Keratinocyte (primary cell): Measurements from ENCODE around the gene BLOC1S2. TPM values are rescaled to one million over a fixed set of nuclear protein-coding genes. Genes with fewer than 3 reads are reported as not detected.

Experiments used
- DNase-seq: peaks from one replicate; pipeline ENCODE4 v3.0.0-alpha.2; 2011; ENCODE audit warnings: low read depth, missing footprints, low spot score
- FAIRE-seq: peaks from 2 replicates; lab custom pipeline; 2011; peaks lifted over from hg19 to GRCh38; lab: Jason Lieb, UNC
- H2AFZ ChIP-seq: 2 replicates; pipeline ENCODE4 v1.6.0; 2012; ENCODE audit warnings: low read length, control low read depth, inconsistent platforms; ENCODE audit not compliant: control insufficient read depth
- H3K27ac ChIP-seq: 2 replicates; pipeline ENCODE4 v1.5.1; 2011; ENCODE audit warnings: low read length; ENCODE audit not compliant: control insufficient read depth, insufficient read depth
- H3K27me3 ChIP-seq: 3 replicates; pipeline ENCODE4 v1.6.0; 2011; ENCODE audit warnings: low read length; ENCODE audit not compliant: control insufficient read depth, insufficient read depth; ENCODE audit errors: extremely low read depth
- H3K36me3 ChIP-seq, 2 experiments: 2 replicates in 1 of 2; 3 replicates in 1 of 2; pipeline ENCODE4 v1.5.1; 2011; ENCODE audit warnings: low read length in 2 of 2, mild to moderate bottlenecking in 1 of 2; ENCODE audit not compliant: control insufficient read depth in 2 of 2, insufficient read depth in 2 of 2; ENCODE audit errors: extremely low read depth in 1 of 2
- H3K4me1 ChIP-seq: 3 replicates; pipeline ENCODE4 v1.5.1; 2011; ENCODE audit warnings: low read length; ENCODE audit not compliant: control insufficient read depth, insufficient read depth; ENCODE audit errors: extremely low read depth
- H3K4me2 ChIP-seq: 3 replicates; pipeline ENCODE4 v1.6.0; 2011; ENCODE audit warnings: low read depth, low read length; ENCODE audit not compliant: control insufficient read depth, insufficient read depth; ENCODE audit errors: extremely low read depth
- H3K4me3 ChIP-seq, 3 experiments: fragments of 200-600 bp in 1 of 3; sonication (generic) in 1 of 3; 2 replicates in 2 of 3; 3 replicates in 1 of 3; pipeline ENCODE4 v1.5.1; 2011 to 2016; ENCODE audit warnings: low read length in 3 of 3, mild to moderate bottlenecking in 3 of 3, control low read depth in 2 of 3, inconsistent platforms in 1 of 3, low read depth in 1 of 3, mixed read lengths in 1 of 3, mixed run types in 1 of 3, moderate library complexity in 1 of 3; ENCODE audit not compliant: control insufficient read depth in 2 of 3, insufficient read depth in 2 of 3; ENCODE audit errors: extremely low read depth in 1 of 3
- H3K79me2 ChIP-seq: 2 replicates; pipeline ENCODE4 v1.6.0; 2012; ENCODE audit warnings: low read length; ENCODE audit not compliant: control insufficient read depth, insufficient read depth
- H3K9ac ChIP-seq: 3 replicates; pipeline ENCODE4 v1.6.0; 2011; ENCODE audit warnings: low read length; ENCODE audit not compliant: control insufficient read depth, insufficient read depth; ENCODE audit errors: extremely low read depth
- H3K9me1 ChIP-seq: 3 replicates; pipeline ENCODE4 v1.6.0; 2011; ENCODE audit warnings: low read length; ENCODE audit not compliant: control insufficient read depth, insufficient read depth; ENCODE audit errors: extremely low read depth
- H3K9me3 ChIP-seq: 2 replicates; pipeline ENCODE4 v1.5.1; 2012; ENCODE audit warnings: low read depth, low read length; ENCODE audit not compliant: control insufficient read depth
- H4K20me1 ChIP-seq: 3 replicates; pipeline ENCODE4 v1.6.0; 2011; ENCODE audit warnings: low read length; ENCODE audit not compliant: control insufficient read depth, insufficient read depth; ENCODE audit errors: extremely low read depth
- EZH2 ChIP-seq: IDR thresholded peaks from one replicate; pipeline ENCODE4 v1.6.1; 2012; ENCODE audit warnings: inconsistent platforms, mild to moderate bottlenecking, low read length, moderate library complexity
- dilution Hi-C: fragments of 300-500 bp; cut with MboI; formaldehyde crosslinking; loops from one replicate; pipeline ENCODE4 v1.7.0; 2020; ENCODE audit warnings: low sequenced_read_pairs; ENCODE audit not compliant: extremely low pct_ligation_motif_present
- polyA plus RNA-seq, 5 experiments: library from polyadenylated mRNA; depleted of rRNA in 3 of 5; stranded (reverse) in 3 of 5; stranded (forward) in 1 of 5; unstranded in 1 of 5; fragments of >200 nt; gene quantifications; 1 replicate in 1 of 5; 2 replicates in 3 of 5; 3 replicates in 1 of 5; pipeline versions ENCODE4 v1.2.1 to v1.2.3, GENCODE V29; 2011 to 2012; ENCODE audit warnings: missing spikeins in 2 of 5, low read depth in 1 of 5, low replicate concordance in 1 of 5
- TF ChIP-seq, protein P1 (sequence below), 3 experiments: IDR thresholded peaks in 1 of 3; conservative IDR thresholded peaks in 1 of 3; optimal IDR thresholded peaks in 1 of 3; 2 replicates in 2 of 3; 3 replicates in 1 of 3; pipeline versions ENCODE3 to v1.5.1; 2011; ENCODE audit warnings: low read length in 3 of 3, mild to moderate bottlenecking in 3 of 3, moderate library complexity in 2 of 3, control low read depth in 1 of 3, inconsistent platforms in 1 of 3; ENCODE audit not compliant: insufficient read depth in 2 of 3; ENCODE audit errors: extremely low read depth in 1 of 3

BLOC1S2 gene
- polyA plus RNA-seq, 1 donor (not counting 4 experiments of a cell fraction or from before 2014, with no cell fraction given), result 74.1 TPM

DNA sequence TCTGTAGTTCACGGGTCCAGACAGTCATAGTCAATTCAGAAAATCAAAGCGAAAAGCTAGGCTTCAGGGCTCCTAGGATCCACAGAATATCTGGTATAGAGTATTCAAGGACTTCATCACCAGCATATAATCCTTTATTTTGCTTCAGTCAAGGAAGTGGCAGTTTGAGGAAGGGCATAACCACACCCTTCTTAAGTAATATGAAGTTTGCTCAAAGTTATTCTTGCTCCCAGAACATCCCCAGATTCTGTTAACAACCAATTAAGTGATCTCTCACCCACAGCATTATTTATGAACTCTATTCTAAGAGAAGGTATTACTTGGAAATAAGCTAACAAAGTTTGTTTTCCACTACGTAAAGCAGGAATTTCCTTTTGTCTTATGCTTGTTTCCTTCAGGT is 32.3 kb downstream of the BLOC1S2 start:
- DNase-seq, result no peak
- H4K20me1 ChIP-seq, result no peaks in the 10 kb centered on the region
- no peak for FAIRE-seq
- peaks cover 4 to 17% of the 10 kb centered on the region in 2 experiments for H3K36me3 ChIP-seq
- no peaks in the 10 kb centered on the region for H3K79me2 ChIP-seq
- no peaks in the 10 kb centered on the region for H3K9me1 ChIP-seq
- no peak overlapping the region for H3K27ac ChIP-seq
- H3K4me1 ChIP-seq, result no peaks in the 10 kb centered on the region
- TF ChIP-seq EZH2, result no peak
- TF ChIP-seq, protein P1, sequence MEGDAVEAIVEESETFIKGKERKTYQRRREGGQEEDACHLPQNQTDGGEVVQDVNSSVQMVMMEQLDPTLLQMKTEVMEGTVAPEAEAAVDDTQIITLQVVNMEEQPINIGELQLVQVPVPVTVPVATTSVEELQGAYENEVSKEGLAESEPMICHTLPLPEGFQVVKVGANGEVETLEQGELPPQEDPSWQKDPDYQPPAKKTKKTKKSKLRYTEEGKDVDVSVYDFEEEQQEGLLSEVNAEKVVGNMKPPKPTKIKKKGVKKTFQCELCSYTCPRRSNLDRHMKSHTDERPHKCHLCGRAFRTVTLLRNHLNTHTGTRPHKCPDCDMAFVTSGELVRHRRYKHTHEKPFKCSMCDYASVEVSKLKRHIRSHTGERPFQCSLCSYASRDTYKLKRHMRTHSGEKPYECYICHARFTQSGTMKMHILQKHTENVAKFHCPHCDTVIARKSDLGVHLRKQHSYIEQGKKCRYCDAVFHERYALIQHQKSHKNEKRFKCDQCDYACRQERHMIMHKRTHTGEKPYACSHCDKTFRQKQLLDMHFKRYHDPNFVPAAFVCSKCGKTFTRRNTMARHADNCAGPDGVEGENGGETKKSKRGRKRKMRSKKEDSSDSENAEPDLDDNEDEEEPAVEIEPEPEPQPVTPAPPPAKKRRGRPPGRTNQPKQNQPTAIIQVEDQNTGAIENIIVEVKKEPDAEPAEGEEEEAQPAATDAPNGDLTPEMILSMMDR (optimal IDR thresholded peaks at IDR 0.05 in 1 of 3, IDR thresholded peaks at IDR 0.05 in 1 of 3, conservative IDR thresholded peaks at IDR 0.05 in 1 of 3; ENCODE audit: extremely low read depth in 1 of 3, insufficient read depth in 2 of 3, low read length in 3 of 3), result no peak
- H3K9ac ChIP-seq, result no peak overlapping the region
- no peak overlapping the region for H3K4me2 ChIP-seq
- dilution Hi-C loops, result no loop called here
- H3K4me3 ChIP-seq, result no peak overlapping the region
- H3K9me3 ChIP-seq, result no peaks in the 10 kb centered on the region
- H2AFZ ChIP-seq, result no peak overlapping the region
- H3K27me3 ChIP-seq, result no peaks in the 10 kb centered on the region

DNA sequence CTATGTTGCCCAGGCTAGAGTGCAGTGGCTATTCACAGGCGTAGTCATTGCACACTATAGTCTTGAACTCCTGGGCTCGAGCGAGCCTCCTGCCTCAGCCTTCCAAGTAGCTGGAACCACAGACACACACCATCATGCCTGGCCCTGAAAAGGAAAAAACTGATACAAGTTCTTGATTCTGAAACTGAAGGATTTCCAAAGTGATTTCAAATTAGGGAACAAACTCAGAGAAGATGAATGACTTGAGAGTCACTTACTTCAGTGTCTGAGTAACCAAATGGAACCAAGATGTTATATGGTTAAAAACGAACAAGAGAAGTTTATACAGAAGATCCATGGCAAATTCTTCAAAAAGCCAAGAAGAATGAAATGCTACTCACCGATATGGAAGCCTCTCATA is 33.4 kb downstream of the BLOC1S2 start:
- TF ChIP-seq EZH2, result no peak
- TF ChIP-seq, protein P1 (optimal IDR thresholded peaks at IDR 0.05 in 1 of 3, IDR thresholded peaks at IDR 0.05 in 1 of 3, conservative IDR thresholded peaks at IDR 0.05 in 1 of 3; ENCODE audit: extremely low read depth in 1 of 3, insufficient read depth in 2 of 3, low read length in 3 of 3), result no peak
- Histone ChIP-seq H3K27ac (no peak overlapping the region), H3K27me3 (no peaks in the 10 kb centered on the region), H3K9me3 (no peaks in the 10 kb centered on the region), H3K4me2 (no peak overlapping the region), H3K9ac (no peak overlapping the region), H3K79me2 (no peaks in the 10 kb centered on the region), H3K4me3 (no peak overlapping the region), H2AFZ (no peak overlapping the region), H3K36me3 (peaks cover 11 to 17% of the 10 kb centered on the region in 2 experiments), H4K20me1 (no peaks in the 10 kb centered on the region), H3K4me1 (no peaks in the 10 kb centered on the region), H3K9me1 (no peaks in the 10 kb centered on the region)
- DNase-seq (no peak), FAIRE-seq (no peak)
- dilution Hi-C loops, result no loop called here
